Astrocyte (in vitro differentiated cells and primary cell): Measurements from ENCODE around the gene TRPM4. TPM values are rescaled to one million over a fixed set of nuclear protein-coding genes. Genes with fewer than 3 reads are reported as not detected.
"Not testable (repeated sequence)": the region's sequence is repeated elsewhere in the genome, so short reads cannot be mapped to it uniquely, and the experiment has no call there.

ENCODE experiments used
- DNase-seq: peaks from one replicate; pipeline ENCODE4 v3.0.0-alpha.2; 2010; ENCODE audit warnings: low read depth
- FAIRE-seq: peaks from 2 replicates; lab custom pipeline; 2011; peaks lifted over from hg19 to GRCh38; lab: Jason Lieb, UNC
- H2AFZ ChIP-seq: 2 replicates; pipeline ENCODE4 v1.6.0; 2012; ENCODE audit warnings: low read depth, low read length, inconsistent platforms
- H3K27ac ChIP-seq: 2 replicates; pipeline ENCODE4 v1.5.1; 2011; ENCODE audit warnings: low read depth, low read length, inconsistent platforms
- H3K27me3 ChIP-seq: 2 replicates; pipeline ENCODE4 v1.6.0; 2011; ENCODE audit warnings: low read length, inconsistent platforms; ENCODE audit not compliant: insufficient read depth
- H3K36me3 ChIP-seq: 2 replicates; pipeline ENCODE4 v1.5.1; 2011; ENCODE audit warnings: low read length, inconsistent platforms; ENCODE audit not compliant: insufficient read depth
- H3K4me1 ChIP-seq: 2 replicates; pipeline ENCODE4 v1.5.1; 2011; ENCODE audit warnings: low read length, inconsistent platforms; ENCODE audit not compliant: insufficient read depth
- H3K4me2 ChIP-seq: 2 replicates; pipeline ENCODE4 v1.6.0; 2012; ENCODE audit warnings: low read length, inconsistent platforms
- H3K4me3 ChIP-seq: 2 replicates; pipeline ENCODE4 v1.5.1; 2011; ENCODE audit warnings: low read depth, mild to moderate bottlenecking, low read length, inconsistent platforms; ENCODE audit not compliant: insufficient read depth
- H3K79me2 ChIP-seq: 2 replicates; pipeline ENCODE4 v1.6.0; 2012; ENCODE audit warnings: mild to moderate bottlenecking, low read length, inconsistent platforms; ENCODE audit not compliant: insufficient read depth
- H3K9ac ChIP-seq: 2 replicates; pipeline ENCODE4 v1.6.0; 2012; ENCODE audit warnings: mild to moderate bottlenecking, low read length, inconsistent platforms
- H3K9me3 ChIP-seq: 2 replicates; pipeline ENCODE4 v1.5.1; 2012; ENCODE audit warnings: low read depth, mild to moderate bottlenecking, low read length, inconsistent platforms; ENCODE audit not compliant: insufficient read depth
- H4K20me1 ChIP-seq: 2 replicates; pipeline ENCODE4 v1.6.0; 2012; ENCODE audit warnings: low read length, inconsistent platforms; ENCODE audit not compliant: insufficient read depth
- H3K27ac Mint-ChIP-seq: one replicate; pipeline ENCODE4 v1.8.0; 2021; ENCODE audit warnings: mild to moderate bottlenecking, mixed read lengths; ENCODE audit not compliant: unreplicated experiment
- H3K27me3 Mint-ChIP-seq: one replicate; pipeline ENCODE4 v1.8.0; 2021; ENCODE audit warnings: low read depth, mixed read lengths; ENCODE audit not compliant: unreplicated experiment
- H3K36me3 Mint-ChIP-seq: one replicate; pipeline ENCODE4 v1.8.0; 2021; ENCODE audit warnings: low read depth, mixed read lengths; ENCODE audit not compliant: unreplicated experiment
- H3K4me1 Mint-ChIP-seq: one replicate; pipeline ENCODE4 v1.8.0; 2021; ENCODE audit warnings: low read depth, mixed read lengths; ENCODE audit not compliant: unreplicated experiment
- H3K4me3 Mint-ChIP-seq: one replicate; pipeline ENCODE4 v1.8.0; 2021; ENCODE audit warnings: mild to moderate bottlenecking, moderate library complexity, mixed read lengths; ENCODE audit not compliant: unreplicated experiment
- H3K9me3 Mint-ChIP-seq: one replicate; pipeline ENCODE4 v1.8.0; 2021; ENCODE audit warnings: mild to moderate bottlenecking, mixed read lengths; ENCODE audit not compliant: unreplicated experiment
- CTCF ChIP-seq: IDR thresholded peaks from 2 replicates; pipeline ENCODE4 v1.5.1; 2011; ENCODE audit warnings: low read depth, mild to moderate bottlenecking, inconsistent platforms, low read length, moderate library complexity; ENCODE audit not compliant: insufficient read depth
- EZH2 ChIP-seq: IDR thresholded peaks from 2 replicates; pipeline ENCODE4 v1.6.1; 2012; ENCODE audit warnings: mild to moderate bottlenecking, low read length, inconsistent platforms; ENCODE audit not compliant: insufficient read depth
- total RNA-seq: library from RNA; stranded (reverse); gene quantifications from 2 replicates; pipeline ENCODE4 v1.2.1, GENCODE V29; 2021

The TRPM4 gene
- total RNA-seq, 1 donor from 2014 or later, result 26.3 TPM

- peaks cover 20% of the 10 kb centered on the region for H3K27me3 Mint-ChIP-seq
- no peak overlapping the region for H2AFZ ChIP-seq
- peaks cover 15% of the 10 kb centered on the region for H3K36me3 Mint-ChIP-seq
- H3K27me3 ChIP-seq, result peaks cover 9% of the 10 kb centered on the region
- peaks cover 7% of the 10 kb centered on the region for H4K20me1 ChIP-seq
- H3K4me1 Mint-ChIP-seq, result peaks cover 5% of the 10 kb centered on the region
- no peak overlapping the region for H3K4me3 Mint-ChIP-seq
- H3K27ac ChIP-seq, result no peak overlapping the region
- H3K4me2 ChIP-seq, result no peak overlapping the region
- no peak overlapping the region for H3K4me3 ChIP-seq
- DNase-seq (no peak), FAIRE-seq (no peak)
- no peaks in the 10 kb centered on the region for H3K9me3 ChIP-seq
- H3K4me1 ChIP-seq, result peaks cover 5% of the 10 kb centered on the region
- no peak overlapping the region for H3K27ac Mint-ChIP-seq
- no peak overlapping the region for H3K9ac ChIP-seq
- TF ChIP-seq CTCF, result no peak
- no peak for TF ChIP-seq EZH2
- no peaks in the 10 kb centered on the region for H3K79me2 ChIP-seq
- no peaks in the 10 kb centered on the region for H3K36me3 ChIP-seq
- peaks cover 3% of the 10 kb centered on the region for H3K9me3 Mint-ChIP-seq
Observed at GRCh38 chr19:49125025-49125731, 32.4 kb upstream of the TRPM4 start.

- no peak overlapping the region for H2AFZ ChIP-seq
- Mint-ChIP-seq H3K4me3 (no peak overlapping the region), H3K9me3 (peaks cover 3% of the 10 kb centered on the region), H3K36me3 (peaks cover 15% of the 10 kb centered on the region), H3K27me3 (peaks cover 12% of the 10 kb centered on the region), H3K4me1 (peaks cover 5% of the 10 kb centered on the region), H3K27ac (no peak overlapping the region)
- H4K20me1 ChIP-seq, result no peaks in the 10 kb centered on the region
- no peak overlapping the region for H3K4me3 ChIP-seq
- no peak for DNase-seq
- H3K27ac ChIP-seq, result no peak overlapping the region
- H3K4me1 ChIP-seq, result peaks cover 4% of the 10 kb centered on the region
- H3K27me3 ChIP-seq, result peaks cover 3% of the 10 kb centered on the region
- no peak overlapping the region for H3K9ac ChIP-seq
- TF ChIP-seq CTCF (no peak), EZH2 (no peak)
- H3K79me2 ChIP-seq, result no peaks in the 10 kb centered on the region
- no peaks in the 10 kb centered on the region for H3K36me3 ChIP-seq
- no peak overlapping the region for H3K4me2 ChIP-seq
- H3K9me3 ChIP-seq, result no peaks in the 10 kb centered on the region
- FAIRE-seq, result no peak
Observed at GRCh38 chr19:49126575-49126974, 31.0 kb upstream of the TRPM4 start.

- H3K4me2 ChIP-seq, result peak overlapping the region; percentile 85
- not testable (repeated sequence) for H3K27ac ChIP-seq, H3K27me3 ChIP-seq, H3K9me3 ChIP-seq, H3K36me3 ChIP-seq, H3K4me3 ChIP-seq, H3K4me1 ChIP-seq, H3K4me3 Mint-ChIP-seq, H4K20me1 ChIP-seq, FAIRE-seq, DNase-seq, H3K27ac Mint-ChIP-seq, H3K79me2 ChIP-seq, H3K9ac ChIP-seq, H3K9me3 Mint-ChIP-seq, H3K4me1 Mint-ChIP-seq
- peaks cover 15% of the 10 kb centered on the region for H3K36me3 Mint-ChIP-seq
- H2AFZ ChIP-seq, result peak overlapping the region; percentile 95
- H3K27me3 Mint-ChIP-seq, result peaks cover 12% of the 10 kb centered on the region
Observed at GRCh38 chr19:49127225-49127624, 30.4 kb upstream of the TRPM4 start.
